D721Med (cell line): Measurements from ENCODE around the gene ASB18.
"Not testable (repeated sequence)": the region's sequence is repeated elsewhere in the genome, so short reads cannot be mapped to it uniquely, and the experiment has no call there.

Experiments
- DNase-seq: peaks from one replicate; pipeline ENCODE4 v3.0.0; 2011; ENCODE audit warnings: low spot score; ENCODE audit not compliant: insufficient read length
- FAIRE-seq: peaks from 2 replicates; lab custom pipeline; 2011; peaks lifted over from hg19 to GRCh38; lab: Jason Lieb, UNC
- TF ChIP-seq, protein P1 (sequence below): IDR thresholded peaks from 2 replicates; pipeline ENCODE4 v1.5.1; 2012; ENCODE audit warnings: mild to moderate bottlenecking, control low read depth; ENCODE audit not compliant: insufficient read depth; ENCODE audit errors: missing control alignments

Gene ASB18

DNA sequence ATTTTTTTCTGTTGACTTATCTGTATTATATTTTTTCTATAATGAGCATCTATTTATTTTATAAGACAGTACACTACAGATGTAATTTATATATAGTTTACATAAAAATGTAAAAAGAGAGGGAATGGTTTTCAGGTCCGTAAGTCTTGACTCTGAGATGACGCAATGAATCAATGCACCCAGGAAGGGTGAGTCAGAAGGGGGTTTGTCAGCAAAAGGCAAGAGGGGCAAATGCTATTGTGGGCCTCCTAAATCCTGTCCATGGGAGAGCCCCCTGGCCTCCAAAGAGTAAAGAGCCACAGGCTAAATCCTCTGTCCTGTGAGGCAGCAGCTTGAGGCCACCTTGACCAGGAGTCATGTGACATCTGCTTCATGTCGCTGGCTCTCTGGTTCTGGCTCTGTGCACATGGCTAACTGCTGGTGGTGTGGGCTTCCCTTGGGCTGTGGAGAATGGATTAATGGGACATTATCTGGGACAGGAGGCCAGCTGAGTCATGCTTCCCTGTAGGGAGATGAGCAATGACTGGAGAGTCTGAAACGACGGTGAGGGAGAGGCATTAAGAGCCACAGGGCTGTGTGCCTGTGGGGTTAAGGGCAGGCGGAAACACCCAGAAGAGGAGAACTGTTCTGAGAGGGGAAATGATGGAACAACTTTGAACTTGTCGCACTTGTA lies 22.8 kb upstream of the ASB18 start:
- FAIRE-seq (no peak), DNase-seq (no peak)
- TF ChIP-seq, protein P1, sequence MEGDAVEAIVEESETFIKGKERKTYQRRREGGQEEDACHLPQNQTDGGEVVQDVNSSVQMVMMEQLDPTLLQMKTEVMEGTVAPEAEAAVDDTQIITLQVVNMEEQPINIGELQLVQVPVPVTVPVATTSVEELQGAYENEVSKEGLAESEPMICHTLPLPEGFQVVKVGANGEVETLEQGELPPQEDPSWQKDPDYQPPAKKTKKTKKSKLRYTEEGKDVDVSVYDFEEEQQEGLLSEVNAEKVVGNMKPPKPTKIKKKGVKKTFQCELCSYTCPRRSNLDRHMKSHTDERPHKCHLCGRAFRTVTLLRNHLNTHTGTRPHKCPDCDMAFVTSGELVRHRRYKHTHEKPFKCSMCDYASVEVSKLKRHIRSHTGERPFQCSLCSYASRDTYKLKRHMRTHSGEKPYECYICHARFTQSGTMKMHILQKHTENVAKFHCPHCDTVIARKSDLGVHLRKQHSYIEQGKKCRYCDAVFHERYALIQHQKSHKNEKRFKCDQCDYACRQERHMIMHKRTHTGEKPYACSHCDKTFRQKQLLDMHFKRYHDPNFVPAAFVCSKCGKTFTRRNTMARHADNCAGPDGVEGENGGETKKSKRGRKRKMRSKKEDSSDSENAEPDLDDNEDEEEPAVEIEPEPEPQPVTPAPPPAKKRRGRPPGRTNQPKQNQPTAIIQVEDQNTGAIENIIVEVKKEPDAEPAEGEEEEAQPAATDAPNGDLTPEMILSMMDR = no peak

DNA sequence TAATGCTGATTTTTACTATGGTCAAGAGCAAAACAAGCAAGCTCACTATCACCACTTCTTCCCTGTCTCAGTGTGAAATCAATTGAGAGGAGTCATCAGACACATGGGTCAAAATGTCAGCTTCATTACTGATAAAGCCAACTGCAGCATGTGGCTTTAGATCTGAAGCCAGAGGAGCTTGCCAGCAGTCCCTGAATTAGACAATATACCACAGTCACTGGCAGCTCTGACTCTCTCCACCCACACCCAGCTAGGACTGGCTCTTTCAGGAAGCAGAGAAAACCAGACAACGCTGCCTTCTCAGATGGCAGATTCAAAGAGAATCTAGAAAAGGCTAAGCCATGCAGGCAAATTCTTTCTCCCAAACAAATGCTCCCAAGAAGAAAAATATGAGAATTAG lies 20.0 kb upstream of the ASB18 start:
- no peak for DNase-seq
- no peak for FAIRE-seq
- TF ChIP-seq, protein P1 = no peak

DNA sequence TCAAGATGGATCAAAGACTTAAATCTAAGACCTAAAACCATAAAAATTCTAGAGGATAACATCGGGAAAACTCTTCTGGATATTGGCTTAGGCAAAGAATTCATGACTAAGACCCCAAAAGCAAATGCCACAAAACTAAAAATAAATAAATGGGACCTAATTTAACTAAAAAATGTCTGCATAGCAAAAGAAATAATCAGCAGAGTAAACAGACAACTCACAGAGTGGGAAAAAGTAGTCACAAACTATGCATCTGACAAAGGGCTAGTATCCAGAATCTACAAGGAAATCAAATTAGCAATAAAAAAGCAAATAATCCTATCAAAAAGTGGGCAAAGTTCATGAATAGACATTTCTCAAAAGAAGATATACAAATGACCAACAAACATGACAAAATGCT lies 18.2 kb upstream of the ASB18 start:
- FAIRE-seq = no peak
- TF ChIP-seq, protein P1 = no peak
- no peak for DNase-seq

DNA sequence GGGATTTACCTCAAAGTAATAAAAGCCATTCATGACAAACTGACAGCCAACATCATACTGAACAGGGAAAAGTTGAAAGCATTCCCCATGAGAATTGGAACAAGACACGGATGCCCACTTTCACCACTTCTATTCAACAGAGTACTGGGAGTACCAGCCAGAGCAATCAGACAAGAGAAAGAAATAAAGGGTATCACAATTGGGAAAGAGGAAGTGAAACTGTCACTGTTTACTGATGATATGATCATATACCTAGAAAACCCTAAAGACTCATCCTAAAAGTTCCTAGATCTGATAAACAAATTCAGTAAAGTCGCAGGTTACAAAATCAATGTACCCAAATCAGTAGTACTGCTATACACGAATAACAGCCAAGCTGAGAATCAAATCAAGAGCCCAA lies 17.2 kb upstream of the ASB18 start:
- DNase-seq = no peak
- TF ChIP-seq, protein P1 = no peak
- no peak for FAIRE-seq

DNA sequence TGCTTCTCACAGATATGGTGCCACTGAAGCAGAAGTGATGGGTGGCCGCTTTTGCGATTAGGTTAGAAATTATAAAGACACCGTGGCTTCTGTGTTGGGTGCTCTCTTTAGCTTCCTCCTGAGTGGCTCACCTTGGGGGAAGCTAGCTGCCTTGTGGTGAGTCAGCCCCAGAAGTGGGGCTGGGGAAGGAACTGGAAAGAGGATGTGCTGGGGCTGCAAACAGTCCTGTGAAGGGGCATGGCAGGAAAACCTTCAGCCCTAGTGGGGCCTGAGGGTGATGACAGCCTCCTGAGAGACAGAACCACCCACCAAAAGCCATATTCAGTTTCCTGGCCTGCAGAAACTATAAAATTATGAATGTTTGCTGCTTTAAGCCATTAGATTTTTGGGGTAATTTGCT lies 8.9 kb upstream of the ASB18 start:
- TF ChIP-seq, protein P1 = no peak
- FAIRE-seq = no peak
- DNase-seq = no peak

DNA sequence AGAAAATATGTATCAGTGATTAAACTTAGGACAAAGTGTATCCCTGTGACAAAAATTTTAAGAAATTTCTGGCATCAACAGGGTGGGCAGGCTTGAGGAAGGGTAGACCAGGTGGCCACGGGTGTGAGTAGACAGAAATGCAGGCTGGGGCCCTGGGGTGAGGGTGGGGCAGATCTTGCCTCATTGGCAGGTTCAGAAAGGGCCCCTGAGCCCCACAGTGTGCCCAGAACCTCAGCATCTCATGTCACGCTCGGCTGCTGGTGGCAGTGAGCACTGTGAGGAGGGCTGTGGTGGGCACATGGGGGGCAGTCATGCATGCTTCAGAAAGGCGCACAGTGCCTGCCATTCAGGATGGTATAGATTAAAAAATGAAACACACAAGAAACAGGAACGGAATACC lies 7.6 kb upstream of the ASB18 start:
- FAIRE-seq = no peak
- TF ChIP-seq, protein P1 = no peak

DNA sequence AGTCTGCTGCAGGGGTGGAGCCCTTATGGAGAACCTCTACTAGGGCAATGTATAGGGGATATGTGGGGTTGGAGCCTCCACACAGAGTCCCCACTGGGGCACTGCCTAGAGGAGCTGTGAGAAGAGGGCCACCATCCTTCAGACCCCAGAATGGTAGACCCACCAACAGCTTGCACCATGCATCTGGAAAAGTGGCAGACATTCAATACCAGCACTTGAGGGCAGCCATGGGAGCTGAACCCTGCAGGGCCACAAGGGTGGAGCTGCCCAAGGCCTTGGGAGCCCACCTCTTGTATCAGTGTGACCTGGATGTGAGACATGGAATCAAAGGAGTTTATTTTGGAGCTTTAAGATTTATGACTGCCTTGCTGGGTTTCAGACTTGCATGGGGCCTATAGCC lies 5.7 kb upstream of the ASB18 start:
- DNase-seq, FAIRE-seq: not testable (repeated sequence)

More for the DNA sequence above, 7.6 kb upstream of the ASB18 start:
- no peak for DNase-seq

DNA sequence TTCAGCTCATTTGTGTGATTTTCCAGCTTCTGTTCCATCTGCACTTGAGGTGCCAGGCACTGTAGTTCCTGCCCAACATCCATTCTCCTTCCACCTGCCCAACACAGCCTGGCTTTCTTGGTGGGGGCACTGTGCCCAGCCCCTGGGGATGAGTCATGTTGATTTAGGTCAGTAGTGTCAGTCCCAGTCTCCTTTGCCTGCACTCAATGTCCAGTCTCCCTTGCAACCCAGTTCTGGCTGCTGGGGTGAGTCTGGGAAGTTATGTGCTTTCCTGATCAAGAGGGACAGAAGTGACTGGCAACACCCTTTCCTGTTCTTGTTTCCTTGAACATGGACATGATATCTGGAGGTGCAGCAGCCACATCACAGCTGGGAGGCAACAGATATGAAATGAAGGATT lies 1.5 kb upstream of the ASB18 start:
- FAIRE-seq (no peak), DNase-seq (no peak)
- TF ChIP-seq, protein P1 = no peak
